Fibroblast of villous mesenchyme (primary cell): ENCODE measurements around the gene SALL2. TPM values are rescaled to one million over a fixed set of nuclear protein-coding genes. Genes with fewer than 3 reads are reported as not detected.
A peak's percentile ranks its signal among the peaks of the same experiment; 100 is the strongest.

Experiments used
- DNase-seq: peaks from one replicate; pipeline ENCODE4 v3.0.0-alpha.2; 2010; ENCODE audit warnings: low read depth
- H3K4me3 ChIP-seq: 2 replicates; pipeline ENCODE4 v1.5.1; 2011; ENCODE audit warnings: low read depth, mild to moderate bottlenecking, low read length
- CTCF ChIP-seq: IDR thresholded peaks from 2 replicates; pipeline ENCODE4 v1.5.1; 2012; ENCODE audit warnings: low read depth, mild to moderate bottlenecking, low read length; ENCODE audit not compliant: insufficient read depth
- total RNA-seq: library from RNA; depleted of rRNA; stranded (reverse); fragments of >200 nt; gene quantifications from 2 replicates; pipeline ENCODE4 v1.2.3, GENCODE V29; 2012

Gene SALL2
- total RNA-seq, 1 donor, result 3.9 TPM

- no peak overlapping the region for H3K4me3 ChIP-seq
- no peak for TF ChIP-seq CTCF
- peak; percentile 84 for DNase-seq
Measured at GRCh38 chr14:21486640-21487087, 39.5 kb downstream of the SALL2 start.

- TF ChIP-seq CTCF, result peak; percentile 100
- H3K4me3 ChIP-seq, result peak within 1 kb of the TSS; percentile 98
- peak; percentile 99 for DNase-seq
Measured at GRCh38 chr14:21476925-21477681, 49.0 kb downstream of the SALL2 start, which contains the start of the genes RAB2B and TOX4. RAB2B (minus strand) TSS chr14:21476959; CDS start chr14:21476872, 87 bp downstream. TOX4 (plus strand) TSS chr14:21477195; CDS start chr14:21477279, 84 bp downstream.

GRCh38 chr14:21476523-21476924, 49.6 kb downstream of the SALL2 start:
- peak; percentile 71 for DNase-seq
- H3K4me3 ChIP-seq, result peak overlapping the region; percentile 98
- TF ChIP-seq CTCF, result no peak

GRCh38 chr14:21475767-21476522, 50.2 kb downstream of the SALL2 start:
- TF ChIP-seq CTCF, result no peak
- no peak for DNase-seq
- H3K4me3 ChIP-seq, result peak overlapping the region; percentile 98

Other genes starting within 250 kb of the SALL2 start
- gene RPGRIP1, start 246.3 kb downstream of the SALL2 start, total RNA-seq, result under 0.01 TPM in 1 of 2 replicates, not detected in the other
- gene SUPT16H, start 142.3 kb downstream of the SALL2 start, total RNA-seq, result 65.7 and 87.7 TPM in 2 replicates
- gene CHD8, start 70.2 kb downstream of the SALL2 start, total RNA-seq, result 59.3 and 85.1 TPM in 2 replicates
- 22.9 and 41.0 TPM in 2 replicates for gene RAB2B, start 49.4 kb downstream of the SALL2 start, total RNA-seq
- gene TOX4, start 49.2 kb downstream of the SALL2 start, total RNA-seq, result 26.4 and 39.3 TPM in 2 replicates
- 35.1 and 51.8 TPM in 2 replicates for gene METTL3, start 15.0 kb downstream of the SALL2 start, total RNA-seq
- not detected in 2 replicates for gene OR10G3, start 53.7 kb upstream of the SALL2 start, total RNA-seq
- gene OR10G2, start 108.6 kb upstream of the SALL2 start, total RNA-seq, result not detected in 2 replicates
- not detected in 2 replicates for gene OR4E2, start 127.5 kb upstream of the SALL2 start, total RNA-seq
- gene OR4E1, start 147.5 kb upstream of the SALL2 start, total RNA-seq, result not detected in 2 replicates